Caco-2 (cell line): Measurements from ENCODE around the gene ZMAT5. TPM values are rescaled to one million over a fixed set of nuclear protein-coding genes. Genes with fewer than 3 reads are reported as not detected.
A peak's percentile ranks its signal among the peaks of the same experiment; 100 is the strongest.

Experiments
- BruUV-seq: library from RNA; stranded (reverse); fragments of 400-500 nt; replicated peaks from 2 replicates; lab custom pipeline; 2021; lab: Mats Ljungman, UMichigan
- CTCF ChIA-PET: fragments of 300-600 bp; sonication (Branson Sonifier 250); formaldehyde crosslinking; loops from one replicate; lab custom pipeline; 2022; ENCODE audit warnings: antibody characterized with exemption; lab: Charles Lee
- POLR2A ChIA-PET: fragments of 300-600 bp; sonication (Branson Sonifier 250); formaldehyde crosslinking; loops from one replicate; lab custom pipeline; 2022; ENCODE audit warnings: antibody characterized with exemption; lab: Charles Lee
- DNase-seq, 2 experiments: peaks; one replicate each; pipeline versions ENCODE4 v3.0.0 to v3.0.0-alpha.2; 2020 to 2022
- H3K27me3 ChIP-seq: replicated peaks from 2 replicates; pipeline ENCODE4 v1.6.0; 2011; ENCODE audit warnings: low read length; ENCODE audit not compliant: control insufficient read depth, insufficient read depth
- H3K36me3 ChIP-seq: 2 replicates; pipeline ENCODE4 v1.5.1; 2011; ENCODE audit warnings: low read length; ENCODE audit not compliant: control insufficient read depth, insufficient read depth
- H3K4me1 ChIP-seq: fragments of 250-450 bp; sonication (Bioruptor Pico); 2 replicates; pipeline ENCODE4 v1.5.1; 2020; ENCODE audit warnings: mild to moderate bottlenecking
- H3K4me3 ChIP-seq: 2 replicates; pipeline ENCODE4 v1.5.1; 2011; ENCODE audit warnings: low read depth, mild to moderate bottlenecking, control low read depth, low read length
- H3K9me3 ChIP-seq: fragments of 250-450 bp; sonication (Bioruptor Pico); 2 replicates; pipeline ENCODE4 v1.5.1; 2020; ENCODE audit warnings: mild to moderate bottlenecking, moderate library complexity
- H3K27ac Mint-ChIP-seq: one replicate; pipeline ENCODE4 v1.8.0; 2022; ENCODE audit warnings: mixed read lengths; ENCODE audit not compliant: unreplicated experiment
- H3K27me3 Mint-ChIP-seq: one replicate; pipeline ENCODE4 v1.8.0; 2022; ENCODE audit warnings: mixed read lengths; ENCODE audit not compliant: insufficient read depth, unreplicated experiment
- H3K36me3 Mint-ChIP-seq: one replicate; pipeline ENCODE4 v1.8.0; 2022; ENCODE audit warnings: mild to moderate bottlenecking, mixed read lengths; ENCODE audit not compliant: insufficient read depth, unreplicated experiment
- H3K4me1 Mint-ChIP-seq: one replicate; pipeline ENCODE4 v1.8.0; 2022; ENCODE audit warnings: low read depth, mixed read lengths; ENCODE audit not compliant: unreplicated experiment
- H3K4me3 Mint-ChIP-seq: one replicate; pipeline ENCODE4 v1.8.0; 2022; ENCODE audit warnings: mild to moderate bottlenecking, moderate library complexity, mixed read lengths; ENCODE audit not compliant: unreplicated experiment
- H3K9me3 Mint-ChIP-seq: one replicate; pipeline ENCODE4 v1.8.0; 2022; ENCODE audit warnings: mixed read lengths; ENCODE audit not compliant: unreplicated experiment
- CTCF ChIP-seq, 2 experiments: fragments of 200-600 bp in 1 of 2; IDR thresholded peaks; 1 replicate in 1 of 2; 2 replicates in 1 of 2; pipeline versions ENCODE4 v1.5.1 to v1.8.0; 2011 to 2022; ENCODE audit warnings: antibody characterized with exemption in 1 of 2, control low read depth in 1 of 2, inconsistent platforms in 1 of 2, low read depth in 1 of 2, low read length in 1 of 2, mild to moderate bottlenecking in 1 of 2, moderate library complexity in 1 of 2; ENCODE audit not compliant: insufficient read depth in 1 of 2, severe bottlenecking in 1 of 2, unreplicated experiment in 1 of 2
- intact Hi-C: fragments of 100-400 bp; cut with micrococcal nuclease; formaldehyde crosslinking; loops from one replicate; pipeline ENCODE4 v1.10.0; 2022; ENCODE audit not compliant: unreplicated experiment
- total RNA-seq: library from RNA; stranded (reverse); gene quantifications from 2 replicates; pipeline ENCODE4 v1.2.3, GENCODE V29; 2022

ZMAT5 gene
- total RNA-seq, 1 experiment from 2014 or later = 19.7 TPM

GRCh38 chr22:29798801-29799200, 32.0 kb upstream of the ZMAT5 start:
- peak overlapping the region; percentile 83 for H3K27ac Mint-ChIP-seq
- no peak overlapping the region for H3K4me3 Mint-ChIP-seq
- CTCF ChIA-PET = no interaction called here
- no peak for DNase-seq
- peaks cover 8% of the 10 kb centered on the region for H3K4me1 Mint-ChIP-seq
- no peaks in the 10 kb centered on the region for H3K9me3 ChIP-seq
- H3K9me3 Mint-ChIP-seq = no peaks in the 10 kb centered on the region
- intact Hi-C loops = no loop called here
- peaks cover 48% of the 10 kb centered on the region for H3K36me3 Mint-ChIP-seq
- no TSS peak for BruUV-seq
- no peaks in the 10 kb centered on the region for H3K36me3 ChIP-seq
- H3K4me1 ChIP-seq = peaks cover 37% of the 10 kb centered on the region
- H3K4me3 ChIP-seq = no peak overlapping the region
- H3K27me3 Mint-ChIP-seq = no peaks in the 10 kb centered on the region
- POLR2A ChIA-PET = no interaction called here
- no peaks in the 10 kb centered on the region for H3K27me3 ChIP-seq
- no peak for TF ChIP-seq CTCF (IDR thresholded peaks at IDR 0.05; ENCODE audit: insufficient read depth in 1 of 2, low read depth in 1 of 2, low read length in 1 of 2, severe bottlenecking in 1 of 2, unreplicated experiment in 1 of 2)

- Mint-ChIP-seq H3K4me3 (no peak overlapping the region), H3K9me3 (no peaks in the 10 kb centered on the region), H3K27ac (peak overlapping the region; percentile 83), H3K4me1 (peaks cover 8% of the 10 kb centered on the region), H3K27me3 (no peaks in the 10 kb centered on the region), H3K36me3 (peaks cover 48% of the 10 kb centered on the region)
- Histone ChIP-seq H3K4me3 (no peak overlapping the region), H3K36me3 (no peaks in the 10 kb centered on the region), H3K4me1 (peaks cover 37% of the 10 kb centered on the region), H3K27me3 (no peaks in the 10 kb centered on the region), H3K9me3 (no peaks in the 10 kb centered on the region)
- no peak for TF ChIP-seq CTCF (IDR thresholded peaks at IDR 0.05; ENCODE audit: insufficient read depth in 1 of 2, low read depth in 1 of 2, low read length in 1 of 2, severe bottlenecking in 1 of 2, unreplicated experiment in 1 of 2)
- BruUV-seq = no TSS peak
- no peak for DNase-seq
- CTCF ChIA-PET = no interaction called here
- POLR2A ChIA-PET = no interaction called here
- intact Hi-C loops = no loop called here
Observed at GRCh38 chr22:29798318-29798717, 31.5 kb upstream of the ZMAT5 start.

GRCh38 chr22:29797351-29797750, 30.5 kb upstream of the ZMAT5 start:
- Mint-ChIP-seq H3K9me3 (no peaks in the 10 kb centered on the region), H3K4me1 (peaks cover 8% of the 10 kb centered on the region), H3K27me3 (no peaks in the 10 kb centered on the region), H3K4me3 (no peak overlapping the region), H3K27ac (no peak overlapping the region), H3K36me3 (peaks cover 54% of the 10 kb centered on the region)
- no peak for DNase-seq
- intact Hi-C loops = no loop called here
- no TSS peak for BruUV-seq
- Histone ChIP-seq H3K4me1 (peaks cover 37% of the 10 kb centered on the region), H3K36me3 (no peaks in the 10 kb centered on the region), H3K4me3 (no peak overlapping the region), H3K9me3 (no peaks in the 10 kb centered on the region), H3K27me3 (no peaks in the 10 kb centered on the region)
- CTCF ChIA-PET = no interaction called here
- TF ChIP-seq CTCF (IDR thresholded peaks at IDR 0.05; ENCODE audit: insufficient read depth in 1 of 2, low read depth in 1 of 2, low read length in 1 of 2, severe bottlenecking in 1 of 2, unreplicated experiment in 1 of 2) = no peak
- POLR2A ChIA-PET = no interaction called here
